ENCODE measurements around the gene SH2D7. TPM values are rescaled to one million over a fixed set of nuclear protein-coding genes. Genes with fewer than 3 reads are reported as not detected.

The SH2D7 gene
- total and polyA plus RNA-seq, 2 donors (not counting 3 experiments of a cell fraction or from before 2014, with no cell fraction given): not detected

DNA sequence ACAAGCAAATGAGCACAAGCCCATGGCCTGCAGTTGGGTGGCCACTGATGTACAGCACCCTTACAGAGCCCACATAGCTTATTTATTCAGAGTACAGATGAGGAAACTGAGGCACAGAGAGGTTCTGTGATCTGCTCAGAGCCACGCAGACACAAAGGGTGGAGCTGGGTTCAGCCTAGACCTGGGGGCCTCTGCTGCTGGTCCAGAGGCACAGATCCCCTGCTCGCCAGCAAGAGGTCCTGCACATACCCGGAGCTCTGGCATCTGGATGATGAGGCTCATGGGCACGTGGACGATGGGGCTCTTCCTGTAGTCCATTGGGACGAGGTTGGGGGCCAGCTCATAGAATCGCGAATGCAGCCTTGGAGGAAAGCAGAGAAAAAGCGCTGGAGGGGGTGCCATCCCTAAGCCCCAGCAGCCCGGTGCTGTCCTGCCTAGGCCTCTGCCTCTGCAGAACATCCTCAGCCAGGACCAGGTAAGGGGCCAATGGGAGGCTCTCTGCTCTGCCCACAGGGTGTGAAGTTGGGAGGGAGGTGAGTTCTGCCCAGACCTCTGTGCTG, 18.6 kb downstream of the SH2D7 start:
- TF ChIP-seq, protein P1, sequence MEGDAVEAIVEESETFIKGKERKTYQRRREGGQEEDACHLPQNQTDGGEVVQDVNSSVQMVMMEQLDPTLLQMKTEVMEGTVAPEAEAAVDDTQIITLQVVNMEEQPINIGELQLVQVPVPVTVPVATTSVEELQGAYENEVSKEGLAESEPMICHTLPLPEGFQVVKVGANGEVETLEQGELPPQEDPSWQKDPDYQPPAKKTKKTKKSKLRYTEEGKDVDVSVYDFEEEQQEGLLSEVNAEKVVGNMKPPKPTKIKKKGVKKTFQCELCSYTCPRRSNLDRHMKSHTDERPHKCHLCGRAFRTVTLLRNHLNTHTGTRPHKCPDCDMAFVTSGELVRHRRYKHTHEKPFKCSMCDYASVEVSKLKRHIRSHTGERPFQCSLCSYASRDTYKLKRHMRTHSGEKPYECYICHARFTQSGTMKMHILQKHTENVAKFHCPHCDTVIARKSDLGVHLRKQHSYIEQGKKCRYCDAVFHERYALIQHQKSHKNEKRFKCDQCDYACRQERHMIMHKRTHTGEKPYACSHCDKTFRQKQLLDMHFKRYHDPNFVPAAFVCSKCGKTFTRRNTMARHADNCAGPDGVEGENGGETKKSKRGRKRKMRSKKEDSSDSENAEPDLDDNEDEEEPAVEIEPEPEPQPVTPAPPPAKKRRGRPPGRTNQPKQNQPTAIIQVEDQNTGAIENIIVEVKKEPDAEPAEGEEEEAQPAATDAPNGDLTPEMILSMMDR (IDR thresholded peaks at IDR 0.05; ENCODE audit: extremely low read depth in 1 of 2, insufficient read depth in 1 of 2, low read depth in 1 of 2, low read length in 2 of 2): no peak
- no peak for TF ChIP-seq JUN (IDR thresholded peaks at IDR 0.05; ENCODE audit: borderline replicate concordance, insufficient read depth, insufficient read length, low read depth)
- no peak for TF ChIP-seq POLR2A (IDR thresholded peaks at IDR 0.05; ENCODE audit: low read depth, low read length)
- no peak for TF ChIP-seq MAX (IDR thresholded peaks at IDR 0.05; ENCODE audit: insufficient read depth, insufficient read length)
- TF ChIP-seq FOS (IDR thresholded peaks at IDR 0.05; ENCODE audit: borderline replicate concordance, insufficient read depth, low read length): no peak
- TF ChIP-seq GATA2 (IDR thresholded peaks at IDR 0.05; ENCODE audit: insufficient read depth, insufficient read length, low read depth, low read length): no peak
- TF ChIP-seq EZH2 (IDR thresholded peaks at IDR 0.05; ENCODE audit: borderline replicate concordance, low read depth, low read length, severe bottlenecking): no peak
- TF ChIP-seq POLR2AphosphoS5 (IDR thresholded peaks at IDR 0.05; ENCODE audit: insufficient read depth, low read depth, low read length): no peak
- TF ChIP-seq MYC (IDR thresholded peaks at IDR 0.05; ENCODE audit: low read depth, low read length): no peak
- intact Hi-C loops (cut with micrococcal nuclease) (no loop called here), dilution Hi-C loops (cut with MboI; ENCODE audit: extremely low pct_ligation_motif_present, low sequenced_read_pairs) (no loop called here)
- no peak for DNase-seq (ENCODE audit: low read depth, low spot score)
- no peaks in the 10 kb centered on the region for H3K9me1 ChIP-seq (replicated peaks; ENCODE audit: control insufficient read depth, extremely low read depth, insufficient read depth, low read length)
- no peak overlapping the region for H2AFZ ChIP-seq (ENCODE audit: low read depth, low read length)
- H3K79me2 ChIP-seq (ENCODE audit: control insufficient read depth, insufficient read depth, low read length): no peaks in the 10 kb centered on the region
- H3K4me2 ChIP-seq (ENCODE audit: insufficient read depth, low read length): no peak overlapping the region
- H3K27ac ChIP-seq (ENCODE audit: insufficient read depth, low read depth, low read length): no peak overlapping the region
- peaks cover 4% of the 10 kb centered on the region for H3K4me1 ChIP-seq (ENCODE audit: control insufficient read depth, extremely low read depth, insufficient read depth, low read length)
- no peak for FAIRE-seq
- H3K4me3 ChIP-seq (replicated peaks in 1 of 3; ENCODE audit: insufficient read depth in 1 of 3, low read depth in 1 of 3, low read length in 3 of 3): no peak overlapping the region
- H3K9ac ChIP-seq (replicated peaks; ENCODE audit: extremely low read depth, insufficient read depth, low read length): no peak overlapping the region
- no peaks in the 10 kb centered on the region for H3K36me3 ChIP-seq (ENCODE audit: control insufficient read depth in 2 of 2, extremely low read depth in 1 of 2, insufficient read depth in 2 of 2, low read length in 2 of 2)
- H4K20me1 ChIP-seq (replicated peaks; ENCODE audit: control insufficient read depth, extremely low read depth, insufficient read depth, low read length): no peaks in the 10 kb centered on the region
- H3K27me3 ChIP-seq (ENCODE audit: control insufficient read depth in 2 of 2, insufficient read depth in 2 of 2, low read length in 2 of 2): no peaks in the 10 kb centered on the region
- BruUV-seq (replicated peaks): no TSS peak
- H3K9me3 ChIP-seq (replicated peaks; ENCODE audit: control insufficient read depth, insufficient read depth, low read length): no peaks in the 10 kb centered on the region
- CTCF ChIA-PET: interaction anchor here (2.7 to 11.2 kb wide), 6 partner anchors 85 to 153 kb away, joined by 15 to 273 read pairs (median 173); no protein-coding TSS in a partner anchor
- POLR2A ChIA-PET: no interaction called here
